Neural progenitor cell (in vitro differentiated cells): Measurements from ENCODE around the gene RNF144A.

ENCODE experiments used
- EZH2 ChIP-seq: fragments of 200-600 bp; sonication (generic); IDR thresholded peaks from 2 replicates; pipeline ENCODE4 v1.6.1; 2017; ENCODE audit warnings: antibody characterized with exemption, mild to moderate bottlenecking, moderate library complexity
- TF ChIP-seq, protein P1 (sequence below): fragments of 200-600 bp; sonication (generic); IDR thresholded peaks from 2 replicates; pipeline ENCODE4 v1.5.1; 2017; ENCODE audit warnings: antibody characterized with exemption, mild to moderate bottlenecking

GRCh38 chr2:6922201-6922656 is 5.0 kb downstream of the RNF144A start:
- TF ChIP-seq, protein P1, sequence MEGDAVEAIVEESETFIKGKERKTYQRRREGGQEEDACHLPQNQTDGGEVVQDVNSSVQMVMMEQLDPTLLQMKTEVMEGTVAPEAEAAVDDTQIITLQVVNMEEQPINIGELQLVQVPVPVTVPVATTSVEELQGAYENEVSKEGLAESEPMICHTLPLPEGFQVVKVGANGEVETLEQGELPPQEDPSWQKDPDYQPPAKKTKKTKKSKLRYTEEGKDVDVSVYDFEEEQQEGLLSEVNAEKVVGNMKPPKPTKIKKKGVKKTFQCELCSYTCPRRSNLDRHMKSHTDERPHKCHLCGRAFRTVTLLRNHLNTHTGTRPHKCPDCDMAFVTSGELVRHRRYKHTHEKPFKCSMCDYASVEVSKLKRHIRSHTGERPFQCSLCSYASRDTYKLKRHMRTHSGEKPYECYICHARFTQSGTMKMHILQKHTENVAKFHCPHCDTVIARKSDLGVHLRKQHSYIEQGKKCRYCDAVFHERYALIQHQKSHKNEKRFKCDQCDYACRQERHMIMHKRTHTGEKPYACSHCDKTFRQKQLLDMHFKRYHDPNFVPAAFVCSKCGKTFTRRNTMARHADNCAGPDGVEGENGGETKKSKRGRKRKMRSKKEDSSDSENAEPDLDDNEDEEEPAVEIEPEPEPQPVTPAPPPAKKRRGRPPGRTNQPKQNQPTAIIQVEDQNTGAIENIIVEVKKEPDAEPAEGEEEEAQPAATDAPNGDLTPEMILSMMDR, result peak; percentile 7
- no peak for TF ChIP-seq EZH2
